Stimulated activated CD4-positive, alpha-beta T cell treated with anti-CD3 and anti-CD28 coated beads, TNF-alpha, amount 100 ng/mL, for 48 hours (primary cell): ENCODE results near the gene APOA4.
"Not testable (repeated sequence)": the region's sequence is repeated elsewhere in the genome, so short reads cannot be mapped to it uniquely, and the experiment has no call there.

Experiments used
- DNase-seq, 3 donors: peaks; one replicate each; pipeline ENCODE4 v3.0.0-alpha.2; 2020; ENCODE audit warnings: low read depth in 3 of 3

Gene APOA4

GRCh38 chr11:116849060-116849459 is 26.0 kb upstream of the APOA4 start:
- no peak for DNase-seq

- DNase-seq = no peak
These were observed 24.5 kb upstream of the APOA4 start for GRCh38 chr11:116847612-116848011.

- no peak for DNase-seq
These were observed 21.6 kb upstream of the APOA4 start for GRCh38 chr11:116844722-116845121.

DNA sequence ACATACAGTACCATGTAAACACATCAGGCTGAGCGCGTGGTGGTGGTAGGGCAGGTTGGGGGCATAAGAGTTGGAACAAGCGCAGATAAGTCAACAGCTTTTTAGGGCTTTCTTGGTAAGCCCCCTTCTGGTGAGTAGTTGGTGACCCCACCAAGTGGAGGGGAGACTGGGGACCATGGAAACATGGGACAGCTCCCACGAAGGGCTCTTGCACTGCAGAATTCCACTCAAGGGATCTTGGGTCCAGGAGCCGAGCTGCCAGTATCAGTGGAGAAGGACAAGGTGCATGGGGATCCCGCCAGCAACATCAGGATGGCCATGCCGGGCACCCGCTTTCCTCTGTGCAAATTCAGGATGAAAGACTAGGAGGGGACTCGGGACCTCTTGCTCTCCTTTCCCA is 20.6 kb upstream of the APOA4 start:
- no peak for DNase-seq

DNA sequence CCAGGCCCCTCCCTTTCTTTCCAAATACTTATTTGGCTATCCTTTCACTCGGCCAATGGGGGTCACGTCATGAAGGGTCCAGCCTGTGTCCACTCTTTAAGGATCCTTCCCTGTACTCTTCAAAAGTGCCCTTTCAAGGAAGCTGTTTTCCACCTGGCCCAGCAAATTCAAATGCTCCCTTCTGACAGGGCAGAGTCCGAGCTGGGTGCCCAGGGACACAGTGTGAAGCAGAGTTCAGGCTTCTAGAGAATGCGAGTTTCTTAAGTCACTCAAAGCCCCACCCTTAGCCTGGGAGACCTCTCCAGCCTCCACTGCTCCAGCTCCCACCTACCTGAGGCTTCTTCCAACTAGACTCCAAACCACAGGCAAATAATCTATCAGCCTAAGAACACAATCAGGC is 19.8 kb upstream of the APOA4 start:
- DNase-seq = no peak

DNA sequence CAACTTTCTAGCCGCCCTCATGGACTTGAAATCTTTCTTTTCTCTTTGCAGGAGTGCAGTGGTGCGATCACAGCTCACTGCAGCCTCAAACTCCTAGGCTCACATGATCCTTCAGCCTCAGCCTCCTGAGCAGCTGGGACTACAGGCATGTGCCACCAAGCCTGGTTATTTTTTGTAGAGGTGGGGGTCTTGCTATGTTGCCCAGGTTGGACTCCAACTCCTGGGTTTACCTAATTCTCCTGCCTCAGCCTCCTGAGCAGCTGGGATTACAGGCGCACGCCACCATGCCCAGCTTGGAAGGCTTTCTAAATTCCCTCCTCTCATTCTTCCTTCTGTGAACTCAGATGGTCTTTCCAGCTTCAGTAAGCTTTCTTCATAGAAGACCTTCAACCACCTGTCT is 19.0 kb upstream of the APOA4 start:
- no peak for DNase-seq

DNA sequence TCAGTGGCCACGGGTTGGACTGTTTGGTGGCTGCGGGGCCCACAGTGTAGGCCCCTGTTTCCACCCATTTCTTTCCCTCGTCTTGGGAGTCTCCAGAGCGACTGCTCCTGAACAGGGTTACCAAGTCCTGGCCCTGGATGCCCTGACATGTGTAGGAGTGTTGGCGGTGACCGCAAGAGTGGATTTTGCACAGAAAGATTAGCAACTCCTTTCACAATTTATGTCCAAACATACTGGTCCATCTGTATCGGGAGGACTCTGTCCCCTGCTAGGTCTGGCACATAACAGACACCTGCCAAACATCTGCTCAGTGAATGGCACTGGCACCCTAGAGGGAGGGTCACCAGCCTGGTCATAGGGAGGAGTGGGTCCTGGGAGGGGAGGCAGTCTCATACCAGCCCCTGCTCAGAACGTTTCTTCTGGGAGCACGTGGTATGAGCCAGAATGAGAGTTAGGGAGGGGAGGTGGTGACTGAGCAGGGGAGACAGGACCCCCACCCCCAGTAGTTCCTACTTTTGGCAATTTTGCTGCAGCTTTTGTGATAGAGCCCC is 17.7 kb upstream of the APOA4 start:
- DNase-seq = no peak

DNA sequence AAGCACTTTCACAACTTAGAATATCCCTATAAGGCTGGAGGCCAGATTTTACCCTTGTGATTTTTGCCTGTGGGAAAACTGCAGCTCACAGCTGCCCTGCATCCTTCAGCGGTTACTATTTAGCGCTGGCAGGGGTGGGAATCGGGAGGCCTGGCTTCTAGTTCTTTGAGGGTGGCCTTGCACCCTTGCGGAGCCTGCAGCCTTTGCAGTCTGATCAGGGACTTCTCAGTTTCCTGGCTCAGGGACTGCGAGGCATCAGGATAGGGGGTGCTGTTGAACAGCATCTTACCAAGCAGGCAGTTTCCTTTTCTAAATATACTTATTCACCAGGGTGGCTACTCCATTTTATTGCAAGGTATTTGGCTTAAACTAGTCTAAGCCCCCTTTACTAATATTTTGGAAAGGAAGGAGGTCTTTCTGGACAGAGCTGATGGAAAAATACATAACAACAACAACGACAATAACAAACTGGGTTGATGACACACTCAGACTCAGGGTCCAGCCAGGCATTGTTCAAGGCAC is 17.2 kb upstream of the APOA4 start:
- DNase-seq = no peak

DNA sequence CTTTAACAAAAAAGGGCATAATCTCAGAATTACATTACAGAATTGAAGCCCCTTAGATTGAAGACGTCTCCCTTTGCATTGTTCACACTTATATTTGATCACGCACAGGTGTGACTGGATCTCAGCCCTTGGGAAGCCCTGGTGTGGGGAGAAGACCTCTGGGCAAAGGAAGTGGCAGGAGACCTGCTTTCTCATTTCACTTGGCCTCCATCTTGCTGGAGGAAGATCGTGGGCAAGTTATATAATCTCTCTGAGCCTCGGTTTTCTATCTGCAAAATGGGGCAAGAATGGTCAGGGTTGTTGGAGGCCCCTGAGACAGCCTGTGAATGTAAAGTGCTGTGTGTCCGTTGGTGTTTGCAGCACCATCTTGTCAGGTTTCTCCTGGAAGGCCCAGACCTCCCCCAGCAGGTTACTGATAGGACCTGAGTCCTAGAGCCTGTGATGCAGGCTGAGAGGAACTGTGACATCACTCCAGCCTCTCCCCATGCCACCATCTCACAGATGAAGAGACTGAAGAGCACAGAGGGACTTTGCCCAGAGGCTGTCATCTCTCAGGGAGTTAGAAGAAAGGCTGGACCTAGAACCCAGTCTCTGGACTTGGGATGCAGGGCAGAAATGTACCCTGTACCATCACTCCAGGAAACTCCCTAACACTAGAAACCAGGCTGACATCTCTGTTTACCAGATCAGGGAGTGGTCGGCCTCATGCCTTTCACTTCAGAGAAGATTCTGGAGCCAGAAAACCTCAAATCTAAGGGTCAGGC is 15.4 kb upstream of the APOA4 start:
- DNase-seq = no peak

GRCh38 chr11:116837231-116838091 is 14.4 kb upstream of the APOA4 start, which contains the start of gene APOA1:
APOA1 (minus strand) TSS chr11:116837622; CDS start chr11:116837387, 235 bp downstream.
- no peak for DNase-seq

- DNase-seq = no peak
These were observed 13.5 kb upstream of the APOA4 start for GRCh38 chr11:116836632-116836991.

DNA sequence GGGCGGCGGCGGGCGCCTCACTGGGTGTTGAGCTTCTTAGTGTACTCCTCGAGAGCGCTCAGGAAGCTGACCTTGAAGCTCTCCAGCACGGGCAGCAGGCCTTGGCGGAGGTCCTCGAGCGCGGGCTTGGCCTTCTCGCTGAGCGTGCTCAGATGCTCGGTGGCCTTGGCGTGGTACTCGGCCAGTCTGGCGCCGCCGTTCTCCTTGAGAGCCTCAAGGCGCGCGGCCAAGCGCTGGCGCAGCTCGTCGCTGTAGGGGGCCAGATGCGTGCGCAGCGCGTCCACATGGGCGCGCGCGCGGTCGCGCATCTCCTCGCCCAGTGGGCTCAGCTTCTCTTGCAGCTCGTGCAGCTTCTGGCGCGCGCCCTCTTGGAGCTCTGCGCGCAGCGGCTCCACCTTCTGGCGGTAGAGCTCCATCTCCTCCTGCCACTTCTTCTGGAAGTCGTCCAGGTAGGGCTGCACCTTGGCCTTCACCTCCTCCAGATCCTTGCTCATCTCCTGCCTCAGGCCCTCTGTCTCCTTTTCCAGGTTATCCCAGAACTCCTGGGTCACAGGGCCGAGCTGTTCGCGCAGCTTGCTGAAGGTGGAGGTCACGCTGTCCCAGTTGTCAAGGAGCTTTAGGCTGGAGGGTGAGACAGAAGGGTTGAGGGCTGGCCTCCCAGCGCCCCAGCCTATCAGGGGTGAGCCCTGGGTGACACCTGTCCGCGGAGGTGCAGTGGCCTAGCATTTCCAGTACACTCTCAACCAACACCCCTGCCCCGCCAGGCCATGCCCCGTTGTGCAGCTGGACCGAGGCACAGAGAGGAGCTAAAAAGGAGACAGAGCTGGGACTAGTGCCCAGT is 12.9 kb upstream of the APOA4 start:
- peak; percentile 63 to 74 (median 68) for DNase-seq

DNA sequence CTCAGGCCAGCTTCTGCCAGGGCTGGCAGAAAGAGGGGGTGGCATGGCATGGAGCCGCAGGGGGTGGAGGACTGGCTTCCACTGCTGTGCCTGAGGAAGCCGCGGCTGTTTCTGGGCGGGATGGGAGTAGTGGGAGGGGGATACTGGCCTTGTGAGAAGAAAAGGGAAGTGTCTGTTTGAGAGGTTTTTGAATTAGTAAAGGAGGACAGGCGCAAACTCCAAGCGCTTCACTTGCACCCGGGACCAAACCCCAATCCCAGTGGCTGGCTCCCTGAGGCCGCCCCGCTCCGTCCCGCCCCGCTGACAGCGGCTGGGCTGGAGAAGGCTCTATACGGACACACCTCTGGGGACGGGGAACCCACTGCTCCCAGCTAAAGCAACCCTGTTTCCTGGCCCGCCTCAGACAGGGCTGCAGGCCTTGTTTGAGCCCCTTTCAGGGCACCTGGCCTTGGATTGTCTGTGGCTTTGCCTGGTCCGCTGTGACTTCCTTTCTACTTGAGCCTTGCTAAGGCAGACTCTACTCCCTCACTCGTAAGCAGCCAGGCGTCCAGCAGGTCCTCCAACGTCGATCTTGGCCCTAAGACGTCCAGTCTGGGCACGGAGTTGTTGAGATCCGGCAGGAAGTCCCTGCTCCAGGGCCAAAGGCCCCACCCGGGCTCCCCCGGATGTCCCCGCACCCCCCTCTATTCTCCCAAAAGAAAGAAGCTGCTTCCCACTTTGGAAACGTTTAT is 12.1 kb upstream of the APOA4 start:
- no peak for DNase-seq

- not testable (repeated sequence) for DNase-seq
These were observed 11.5 kb upstream of the APOA4 start for GRCh38 chr11:116834535-116835041.

DNA sequence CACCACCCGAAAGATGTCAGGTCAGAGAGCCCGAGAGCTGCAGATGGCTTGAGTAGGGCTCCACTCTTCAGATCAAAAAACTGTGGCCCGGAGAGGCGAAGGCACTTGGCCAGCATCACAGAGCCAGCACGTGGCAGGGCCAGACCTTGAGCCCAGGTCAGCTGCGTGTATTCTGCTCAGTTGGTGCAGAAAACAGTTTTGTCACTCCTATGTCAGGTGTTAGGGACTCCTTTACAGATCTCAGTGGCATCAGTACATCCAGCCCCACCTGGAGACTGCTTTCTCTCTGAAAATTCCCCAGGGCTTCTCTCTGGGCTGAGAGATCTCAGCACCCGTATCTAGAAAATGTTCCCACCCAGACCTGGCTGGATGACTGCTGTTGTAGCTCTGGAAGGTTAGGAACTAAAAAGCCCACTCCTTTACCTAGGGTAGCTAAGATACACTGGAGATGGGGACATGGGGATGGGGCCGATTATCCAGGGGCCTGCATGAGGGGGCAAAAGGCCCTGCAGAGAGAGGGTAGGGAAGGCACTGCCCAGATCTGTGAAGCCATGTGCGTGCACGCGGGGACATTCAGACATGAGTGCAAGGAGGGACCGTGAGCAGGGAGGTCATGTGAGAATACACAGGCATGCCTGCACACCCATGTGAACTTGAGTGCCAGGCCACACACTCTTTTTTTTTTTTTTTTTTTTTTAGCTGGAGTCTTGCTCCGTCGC is 10.9 kb upstream of the APOA4 start:
- DNase-seq = no peak

DNA sequence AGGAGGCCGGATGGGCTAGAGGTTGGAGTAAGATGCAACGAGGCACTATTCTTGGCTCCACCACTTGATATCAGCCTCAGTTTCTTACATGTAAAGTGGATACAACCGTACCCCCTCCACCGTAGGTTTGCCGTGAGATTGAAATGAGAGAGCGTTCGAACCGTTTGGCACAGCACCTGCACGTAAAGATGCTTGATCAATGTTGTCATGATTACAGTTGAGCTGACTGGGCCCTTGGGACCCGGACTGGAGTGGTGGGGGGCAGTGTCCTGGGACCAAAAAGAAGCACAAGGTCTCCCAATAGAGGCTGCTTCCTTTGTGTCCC is 10.3 kb upstream of the APOA4 start:
- DNase-seq = no peak

DNA sequence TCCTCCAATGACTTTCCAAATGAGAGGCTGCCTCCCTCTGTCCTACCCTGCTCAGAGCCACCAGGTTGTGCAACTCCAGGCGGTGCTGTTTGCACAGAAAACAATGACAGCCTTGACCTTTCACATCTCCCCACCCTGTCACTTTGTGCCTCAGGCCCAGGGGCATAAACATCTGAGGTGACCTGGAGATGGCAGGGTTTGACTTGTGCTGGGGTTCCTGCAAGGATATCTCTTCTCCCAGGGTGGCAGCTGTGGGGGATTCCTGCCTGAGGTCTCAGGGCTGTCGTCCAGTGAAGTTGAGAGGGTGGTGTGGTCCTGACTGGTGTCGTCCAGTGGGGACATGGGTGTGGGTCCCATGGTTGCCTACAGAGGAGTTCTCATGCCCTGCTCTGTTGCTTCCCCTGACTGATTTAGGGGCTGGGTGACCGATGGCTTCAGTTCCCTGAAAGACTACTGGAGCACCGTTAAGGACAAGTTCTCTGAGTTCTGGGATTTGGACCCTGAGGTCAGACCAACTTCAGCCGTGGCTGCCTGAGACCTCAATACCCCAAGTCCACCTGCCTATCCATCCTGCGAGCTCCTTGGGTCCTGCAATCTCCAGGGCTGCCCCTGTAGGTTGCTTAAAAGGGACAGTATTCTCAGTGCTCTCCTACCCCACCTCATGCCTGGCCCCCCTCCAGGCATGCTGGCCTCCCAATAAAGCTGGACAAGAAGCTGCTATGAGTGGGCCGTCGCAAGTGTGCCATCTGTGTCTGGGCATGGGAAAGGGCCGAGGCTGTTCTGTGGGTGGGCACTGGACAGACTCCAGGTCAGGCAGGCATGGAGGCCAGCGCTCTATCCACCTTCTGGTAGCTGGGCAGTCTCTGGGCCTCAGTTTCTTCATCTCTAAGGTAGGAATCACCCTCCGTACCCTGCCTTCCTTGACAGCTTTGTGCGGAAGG is 9.5 kb upstream of the APOA4 start:
- DNase-seq = no peak

- no peak for DNase-seq
These were observed 8.8 kb upstream of the APOA4 start for GRCh38 chr11:116831790-116832349.
